Stimulated activated CD4-positive, alpha-beta T cell treated with anti-CD3 and anti-CD28 coated beads, Interleukin-12 subunit alpha, Interleukin-12 subunit beta, amount 100 ng/mL, for 4 hours (primary cell): ENCODE results near the gene HTR5A.

Source experiments
- DNase-seq: peaks from one replicate; pipeline ENCODE4 v3.0.0-alpha.2; 2020

Gene HTR5A

DNA sequence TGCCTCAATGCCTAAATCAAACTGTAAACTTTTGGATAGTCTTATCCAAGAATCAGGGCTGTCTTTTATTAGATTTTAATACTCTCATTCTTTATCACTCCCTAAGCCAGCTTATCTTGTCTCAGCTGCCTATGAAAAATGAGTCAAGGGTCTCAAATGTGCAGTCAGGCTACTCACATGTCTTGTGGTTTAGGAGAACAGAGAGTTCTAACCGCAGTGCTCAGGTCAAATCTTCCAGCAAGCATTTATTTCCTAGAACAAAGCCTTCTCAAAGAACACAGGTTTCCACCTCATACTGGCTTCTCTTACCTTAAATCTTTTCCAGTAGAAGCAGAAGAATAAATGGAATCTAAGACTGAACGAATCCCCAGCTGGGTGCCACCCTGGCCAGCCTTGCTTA lies 23.5 kb downstream of the HTR5A start:
- DNase-seq, result no peak

DNA sequence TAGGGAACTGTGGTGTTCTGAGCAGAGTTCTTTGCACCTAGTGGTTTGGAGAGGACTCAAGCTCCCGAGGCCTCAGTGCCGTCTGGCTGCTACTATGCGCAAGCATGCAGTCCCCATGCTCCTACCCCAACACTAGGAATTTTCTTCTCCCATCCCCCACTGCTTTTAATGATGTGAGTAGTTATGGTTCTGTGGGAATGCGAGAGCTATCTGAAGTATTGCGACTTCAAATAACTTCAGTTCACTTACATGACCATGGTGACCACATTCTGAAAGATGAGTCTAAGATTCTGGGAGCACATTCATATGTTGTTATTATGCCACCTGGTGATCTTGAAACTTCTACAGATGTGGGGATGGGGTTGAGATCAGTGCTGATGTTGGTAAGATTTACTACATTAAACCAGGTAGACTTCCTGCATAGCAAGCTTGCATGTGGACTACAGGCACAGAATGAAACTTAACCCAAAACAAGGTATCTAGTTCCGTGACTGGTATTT lies 24.6 kb downstream of the HTR5A start:
- no peak for DNase-seq

DNA sequence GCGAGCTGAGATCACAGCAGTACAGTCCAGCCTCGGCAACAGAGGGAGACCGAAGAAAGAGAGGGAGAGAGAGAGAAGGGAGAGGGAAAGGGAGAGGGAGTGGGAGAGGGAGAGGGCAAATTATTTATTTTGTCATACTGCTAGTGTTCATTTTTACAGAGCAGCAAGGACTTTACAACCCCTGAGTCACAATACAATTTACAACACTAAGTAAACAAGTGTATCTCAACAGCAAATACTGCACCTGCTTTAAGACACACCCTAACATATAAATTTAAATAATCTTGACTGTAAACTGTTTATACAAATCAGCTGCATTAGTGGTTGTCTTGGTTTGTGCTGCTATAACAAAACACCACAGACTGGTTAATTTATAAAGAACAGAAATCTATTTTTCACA lies 27.2 kb downstream of the HTR5A start:
- DNase-seq, result no peak

DNA sequence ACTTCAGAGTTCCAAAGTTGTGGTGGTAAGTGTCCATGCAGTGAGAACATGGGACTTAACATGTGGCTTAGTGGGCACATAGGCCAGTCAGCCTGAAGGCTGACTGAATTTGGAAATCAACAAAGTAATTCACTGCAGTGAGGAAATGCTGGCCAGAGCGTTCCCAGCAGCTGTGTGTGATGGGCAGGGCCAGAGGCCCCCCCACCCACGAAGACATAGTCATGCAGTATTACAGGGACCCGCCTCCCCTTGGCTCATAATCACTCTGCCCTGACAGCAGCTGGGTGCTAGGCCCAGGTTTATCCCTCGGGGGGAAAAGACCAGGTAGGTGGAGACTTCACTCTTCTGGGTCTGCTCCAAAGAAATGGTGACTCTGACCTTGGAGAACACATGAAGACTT lies 33.7 kb downstream of the HTR5A start:
- DNase-seq, result no peak

DNA sequence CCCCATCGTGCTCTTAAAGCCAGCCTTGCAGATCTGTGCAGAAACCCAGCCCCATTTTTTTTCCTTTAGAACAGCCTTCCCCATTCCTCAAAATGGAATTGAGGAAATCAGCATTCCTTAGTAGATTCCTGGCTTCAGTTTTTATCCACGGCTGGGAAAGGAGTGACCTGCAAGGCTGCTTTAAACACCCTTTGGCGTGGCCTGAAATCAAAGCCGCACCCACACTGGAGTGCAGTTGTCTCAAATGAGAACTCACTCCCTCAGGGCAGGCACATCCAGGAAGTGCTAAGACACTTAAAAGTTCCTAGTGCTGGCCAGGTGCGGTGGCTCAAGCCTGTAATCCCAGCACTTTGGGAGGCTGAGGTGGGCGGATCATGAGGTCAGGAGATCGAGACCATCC lies 34.8 kb downstream of the HTR5A start:
- no peak for DNase-seq

DNA sequence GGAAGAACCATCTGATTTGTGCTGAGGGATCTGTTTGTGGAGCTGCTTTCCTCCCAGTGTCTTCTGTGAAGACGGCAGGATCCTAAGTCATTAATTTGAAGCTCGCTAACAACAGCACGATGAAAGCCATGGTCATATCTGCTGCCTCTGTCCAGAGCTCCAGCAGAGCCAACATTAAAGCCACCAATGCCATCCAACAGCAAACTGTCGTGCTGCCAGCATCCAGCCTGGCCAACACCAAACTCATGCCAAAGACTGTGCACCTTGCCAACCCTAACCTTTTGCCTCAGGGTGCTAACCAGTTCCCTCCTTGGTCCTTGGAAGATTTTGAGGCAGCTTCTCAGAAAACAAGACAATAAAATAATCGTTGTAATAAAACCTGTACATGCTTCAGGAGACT lies 36.2 kb downstream of the HTR5A start:
- DNase-seq, result no peak

DNA sequence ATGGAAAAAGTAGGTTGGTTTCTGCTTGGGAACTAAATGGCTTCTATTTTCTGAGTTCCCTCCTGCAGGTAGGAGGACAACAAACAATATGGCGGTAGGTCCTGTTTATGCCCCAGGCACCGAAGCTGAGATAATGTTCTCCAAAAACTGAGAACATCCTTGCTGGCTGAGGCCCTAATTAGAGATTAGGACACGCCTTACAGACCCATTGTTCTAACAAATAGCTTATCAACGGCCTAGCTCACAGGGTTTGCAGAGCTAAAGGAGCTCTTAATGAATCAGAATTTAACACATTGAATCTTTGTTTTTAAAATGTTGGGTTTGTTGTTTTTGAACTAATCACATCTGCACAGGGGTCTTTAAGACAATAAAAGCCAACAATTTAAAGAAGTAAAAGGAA lies 37.0 kb downstream of the HTR5A start:
- no peak for DNase-seq

DNA sequence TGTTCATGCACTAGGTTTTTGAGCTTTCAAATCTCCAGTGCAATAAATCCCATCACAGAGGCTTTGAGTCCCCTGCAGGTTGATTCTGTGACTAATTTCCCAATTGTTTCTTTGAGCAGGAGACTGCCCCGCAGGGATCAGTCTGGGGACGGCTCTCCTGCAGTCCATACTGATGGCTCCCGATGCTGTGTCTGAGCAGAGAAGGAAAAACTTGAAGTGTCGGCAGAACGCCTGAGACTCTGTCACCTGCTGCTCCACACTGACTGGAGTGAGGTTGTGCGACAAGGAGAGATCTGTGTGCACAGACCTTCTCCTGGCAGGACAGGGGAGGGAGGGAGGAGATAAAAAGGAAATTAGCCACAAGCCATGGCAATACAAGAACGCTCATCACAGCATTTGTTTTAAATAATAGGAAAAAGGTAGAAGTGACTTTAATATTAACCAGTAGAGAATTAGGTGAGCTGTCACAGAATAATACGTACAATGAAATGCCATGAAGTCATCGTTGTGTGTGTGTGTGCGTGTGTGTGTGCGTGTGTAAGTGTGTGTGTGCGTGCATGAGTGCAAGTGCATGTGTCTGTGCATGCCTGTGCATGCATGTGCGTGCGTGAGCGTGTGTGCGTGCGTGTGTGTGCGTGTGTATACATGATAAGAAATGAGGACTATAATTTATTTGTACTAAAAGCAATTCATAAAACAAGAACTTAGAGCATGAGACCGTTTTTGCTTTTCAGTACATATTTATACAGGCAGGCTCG lies 38.2 kb downstream of the HTR5A start:
- DNase-seq, result no peak

DNA sequence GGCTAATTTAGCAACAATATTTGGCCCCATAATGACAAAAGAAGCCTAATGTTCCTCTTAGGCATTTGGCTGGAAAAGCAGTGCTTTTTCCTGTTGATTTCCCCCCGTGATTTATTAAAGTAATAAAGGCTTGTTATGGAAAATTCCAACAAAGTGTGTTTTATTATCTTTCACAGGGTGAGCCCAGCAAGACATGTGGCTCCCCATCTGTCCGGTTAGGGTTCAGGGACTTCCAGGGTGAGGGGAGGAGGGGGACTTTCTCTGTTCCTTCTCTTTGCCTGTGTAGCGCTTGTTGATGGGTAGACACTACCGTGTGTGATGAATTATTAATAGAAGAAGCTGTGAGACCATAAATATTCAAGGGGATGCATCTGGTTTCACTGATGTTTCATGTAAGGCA lies 39.0 kb downstream of the HTR5A start:
- DNase-seq, result no peak

DNA sequence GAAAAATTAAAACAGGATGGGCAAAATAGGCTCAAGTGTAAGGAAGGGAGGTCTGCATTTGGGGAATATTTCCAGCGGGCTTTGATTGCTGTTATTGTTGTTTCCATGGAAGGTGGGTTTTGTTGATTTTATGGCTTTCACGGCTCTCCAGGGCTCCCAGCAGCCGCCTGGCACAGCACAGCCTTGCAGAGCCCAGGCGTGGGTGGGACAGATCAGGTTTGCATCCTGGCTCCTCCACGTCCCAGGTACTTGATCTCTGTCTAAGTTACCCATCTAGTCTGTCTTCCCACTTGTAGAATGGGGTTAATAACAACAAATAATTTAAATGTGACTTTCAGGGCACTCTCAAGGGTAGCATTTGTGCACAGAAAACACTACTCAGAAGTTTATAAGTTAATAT lies 45.2 kb downstream of the HTR5A start:
- DNase-seq, result no peak

DNA sequence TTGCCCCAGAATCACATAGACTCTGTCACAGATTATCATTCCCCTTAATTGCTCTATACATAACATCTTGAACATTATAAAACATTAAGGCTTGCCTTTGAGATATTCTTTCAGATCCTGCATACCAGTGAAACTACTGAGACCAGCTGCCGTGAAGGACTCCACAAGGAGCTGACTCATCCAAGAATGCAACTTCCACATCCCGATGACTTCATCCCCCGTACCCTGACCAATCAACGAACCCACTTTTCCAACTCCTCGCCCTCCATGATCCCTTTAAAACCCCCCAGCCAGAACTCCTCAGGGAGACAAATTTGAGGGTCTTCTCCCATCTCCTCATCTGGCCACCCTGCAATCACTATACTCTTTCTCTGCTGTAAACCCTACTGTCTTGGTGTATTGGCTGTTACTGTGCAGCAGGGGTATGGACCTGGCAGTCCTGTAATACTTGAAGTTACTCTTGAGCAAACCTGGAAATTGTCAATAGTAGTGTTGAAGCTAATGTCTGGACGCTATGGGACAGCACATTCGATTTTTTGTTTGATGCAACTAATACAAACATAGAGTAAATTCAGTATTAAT lies 49.8 kb downstream of the HTR5A start:
- DNase-seq, result no peak

DNA sequence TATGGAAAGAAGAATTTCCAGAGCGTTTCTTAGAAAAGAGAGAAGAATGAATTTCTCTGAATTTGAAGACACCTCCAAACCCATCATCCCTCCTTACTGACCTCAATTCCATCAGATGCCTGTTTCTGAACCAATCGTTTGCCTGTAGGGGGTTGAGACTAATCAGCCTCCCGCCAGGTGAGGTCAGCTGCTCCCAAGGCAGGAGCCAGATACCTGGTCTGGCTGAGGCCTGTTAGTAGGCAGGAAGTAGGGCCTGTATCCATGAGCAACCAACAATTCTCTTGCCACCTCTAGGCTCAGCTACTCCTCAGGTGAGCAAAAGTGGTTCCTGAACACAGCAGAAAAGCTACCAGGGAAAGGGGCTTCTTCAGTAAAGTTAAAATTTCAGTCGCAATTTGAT lies 50.3 kb downstream of the HTR5A start:
- DNase-seq, result no peak

DNA sequence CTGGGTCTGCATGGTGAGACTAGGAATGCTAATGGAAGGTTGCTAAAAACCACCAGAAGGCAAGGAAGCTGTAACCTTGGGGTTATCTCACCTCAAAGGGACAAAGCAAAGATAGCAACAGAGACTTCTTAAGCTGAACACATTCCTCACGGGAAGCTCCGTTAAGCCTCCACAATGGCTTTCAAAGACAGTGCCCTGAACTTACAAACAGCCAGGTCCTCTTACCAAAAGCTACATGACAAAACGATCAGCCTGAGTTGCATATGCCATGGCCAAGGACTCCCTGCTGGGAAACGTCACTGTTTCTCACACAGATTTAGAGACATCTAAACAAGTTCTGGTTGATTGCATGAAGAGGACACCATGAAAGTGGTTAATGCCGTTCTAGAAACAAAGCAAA lies 52.7 kb downstream of the HTR5A start:
- no peak for DNase-seq

DNA sequence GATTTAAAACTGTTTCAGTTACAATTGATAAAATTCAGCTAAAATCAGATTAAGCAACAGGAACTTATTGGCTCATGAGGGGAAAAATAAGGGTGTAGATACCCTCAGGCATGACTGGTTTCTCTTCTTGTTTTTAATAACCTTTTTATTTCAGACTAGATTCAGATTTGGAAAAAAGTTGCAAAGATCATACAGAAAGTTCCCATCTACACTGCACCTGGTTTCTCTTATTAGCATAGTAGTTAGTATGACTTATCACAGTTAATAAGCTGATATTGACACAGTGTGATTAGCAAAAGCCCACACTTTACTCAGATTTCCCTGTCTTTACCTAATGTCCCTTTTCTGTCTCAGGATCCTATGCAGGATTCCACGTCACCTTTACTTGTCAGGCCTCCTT lies 53.3 kb downstream of the HTR5A start:
- no peak for DNase-seq

DNA sequence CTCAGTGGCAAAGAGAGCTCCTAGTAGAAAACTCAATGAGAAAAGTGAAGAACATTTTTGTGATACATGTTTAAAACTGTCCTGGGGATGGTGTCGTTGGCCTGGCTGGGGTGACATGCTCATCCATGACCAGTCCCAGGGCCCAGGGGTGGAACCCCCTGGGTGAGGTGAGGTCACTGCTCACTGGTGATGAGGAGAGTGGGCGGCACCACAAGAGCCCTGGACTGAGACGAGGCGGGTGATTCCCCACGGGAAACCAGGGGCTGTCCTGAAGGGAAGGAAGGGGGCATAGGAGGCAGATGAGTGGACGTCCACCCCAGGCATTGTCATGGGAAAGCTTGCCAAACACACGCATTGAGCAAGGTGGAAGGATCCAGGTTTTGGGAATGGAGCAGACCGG lies 54.6 kb downstream of the HTR5A start:
- DNase-seq, result no peak

DNA sequence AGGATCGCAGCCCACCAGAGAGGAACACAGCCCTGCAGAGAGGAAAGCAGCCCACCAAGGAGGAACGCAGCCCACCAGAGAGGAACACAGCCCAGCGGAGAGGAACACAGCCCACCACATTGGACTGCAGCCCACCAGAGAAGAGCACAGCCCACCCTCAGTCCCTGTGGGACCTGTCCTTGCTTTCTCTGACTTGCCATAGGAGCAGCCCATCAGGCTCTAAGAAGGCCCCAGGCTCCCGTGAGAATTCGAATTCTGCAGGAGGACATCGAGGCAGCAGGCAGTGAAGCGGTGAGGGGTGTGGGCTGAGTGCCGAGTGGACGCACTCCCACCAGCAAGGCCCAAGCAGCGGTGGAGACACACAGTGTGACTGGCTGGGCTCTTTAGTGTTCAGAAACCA lies 59.1 kb downstream of the HTR5A start:
- DNase-seq, result no peak

DNA sequence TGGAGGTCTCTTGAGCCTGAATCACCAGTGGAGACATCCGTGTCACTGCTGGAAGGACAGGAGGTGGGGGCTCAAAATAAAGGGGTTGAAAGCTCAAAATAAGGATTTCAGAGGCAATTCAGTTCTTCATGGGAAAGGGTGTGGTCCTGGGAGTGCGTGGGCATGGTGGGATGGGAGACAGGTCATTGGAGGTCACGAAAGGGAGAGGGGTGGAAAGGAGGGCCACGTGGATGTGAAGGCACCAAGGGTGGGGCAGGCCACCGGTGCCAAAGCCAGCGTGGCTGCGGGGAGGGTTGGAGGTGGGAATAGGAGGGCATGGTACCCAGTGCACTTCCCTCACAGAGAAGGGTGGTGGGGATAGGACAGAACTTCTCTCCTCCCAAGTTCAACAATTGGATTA lies 59.7 kb downstream of the HTR5A start:
- no peak for DNase-seq

DNA sequence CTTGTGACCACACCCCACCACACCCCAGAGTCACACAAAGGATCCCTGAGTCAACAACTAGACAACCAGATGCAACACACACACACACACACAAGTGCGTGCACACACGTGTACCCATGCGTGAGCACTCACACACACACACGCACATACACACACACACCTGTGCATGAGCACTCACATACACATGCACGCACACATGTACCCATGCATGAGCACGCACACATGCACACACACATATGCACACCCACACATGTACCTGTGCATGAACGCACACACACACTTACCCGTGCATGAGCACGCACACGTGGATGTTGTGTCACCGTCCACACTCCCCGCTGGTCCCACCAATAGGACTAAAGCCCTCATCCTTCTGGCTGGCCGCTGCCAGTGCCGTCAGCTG lies 60.4 kb downstream of the HTR5A start:
- no peak for DNase-seq

DNA sequence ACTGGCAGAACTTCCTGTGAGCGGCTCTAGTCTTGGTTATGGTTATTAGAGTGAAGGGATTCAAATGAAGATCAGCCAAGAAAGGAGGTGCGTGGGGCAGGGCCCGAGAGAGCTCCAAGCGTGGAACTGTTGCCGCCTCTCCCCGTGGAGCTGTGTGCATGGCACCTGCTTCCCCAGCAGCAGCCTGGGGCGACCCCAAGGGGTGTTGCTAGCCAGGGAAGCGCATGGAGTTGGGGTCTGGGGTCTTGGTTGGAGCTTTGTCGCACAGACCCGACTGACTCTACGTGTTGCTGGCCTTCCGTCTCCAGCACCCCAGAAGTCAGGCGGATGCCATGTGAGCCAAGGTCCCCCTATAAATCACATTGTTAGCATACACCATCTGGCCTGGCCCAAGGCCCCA lies 61.0 kb downstream of the HTR5A start:
- no peak for DNase-seq

DNA sequence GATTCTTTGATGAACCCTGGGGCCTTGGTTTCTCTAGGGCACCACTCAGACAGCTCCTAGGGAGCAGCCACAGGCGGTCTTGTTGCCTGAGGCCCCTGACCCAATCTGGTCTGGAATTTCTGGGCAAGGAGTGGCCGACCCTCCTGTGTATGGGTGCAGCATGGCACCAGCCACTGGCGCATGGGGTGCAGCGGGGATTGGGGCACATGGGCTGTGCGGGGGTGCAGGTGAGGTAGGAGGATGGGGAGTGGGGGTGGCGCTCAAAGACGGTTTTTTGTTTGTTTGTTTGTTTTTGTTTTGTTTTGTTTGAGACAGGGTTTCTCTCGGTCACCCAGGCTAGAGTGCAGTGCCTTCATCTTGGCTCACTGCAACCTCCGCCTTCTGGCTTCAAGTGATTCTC lies 62.3 kb downstream of the HTR5A start:
- DNase-seq, result no peak

DNA sequence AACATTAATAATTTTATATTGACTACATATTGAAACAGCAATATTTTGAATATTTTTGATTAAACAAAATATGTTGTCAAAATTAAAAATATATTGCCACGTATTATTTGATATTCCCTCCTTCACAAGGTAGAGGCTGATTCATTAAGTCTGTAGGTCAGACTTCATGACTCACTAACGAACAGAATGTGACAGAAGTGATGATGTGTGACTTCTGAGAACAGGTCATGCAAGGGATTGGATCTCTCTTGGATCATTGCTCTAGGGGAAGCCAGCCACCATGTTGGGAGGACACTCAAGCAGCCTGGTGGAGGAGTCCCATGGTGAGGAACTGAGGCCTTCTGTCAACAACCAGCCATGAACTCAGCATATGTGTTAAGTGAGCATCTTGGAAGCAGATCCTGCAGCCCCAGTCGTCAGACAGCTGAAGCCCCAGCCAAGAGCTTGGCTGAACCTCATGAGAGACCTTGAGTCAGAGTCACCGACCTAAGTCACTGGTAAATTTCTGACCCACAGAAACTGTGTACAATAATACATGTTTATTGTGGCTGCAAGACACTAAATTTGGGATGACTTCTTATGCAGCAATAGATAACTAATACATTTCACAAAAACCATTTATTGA lies 66.6 kb downstream of the HTR5A start:
- DNase-seq, result no peak
